ENCODE data around the gene PCDHB12.
A peak's percentile ranks its signal among the peaks of the same experiment; 100 is the strongest.
"Not testable (repeated sequence)": the region's sequence is repeated elsewhere in the genome, so short reads cannot be mapped to it uniquely, and the experiment has no call there.

Gene PCDHB12

GRCh38 chr5:141210849-141211248, 2.3 kb downstream of the PCDHB12 start:
- not testable (repeated sequence) for DNase-seq

- not testable (repeated sequence) for DNase-seq
Observed at GRCh38 chr5:141213656-141214339, 5.3 kb downstream of the PCDHB12 start, which contains the start of gene PCDHB13. Gene PCDHB13, plus strand, starts transcription at chr5:141213919. Its CDS starts 205 bp downstream, at chr5:141214124.

- not testable (repeated sequence) for DNase-seq
Observed at GRCh38 chr5:141214583-141214982, 6.1 kb downstream of the PCDHB12 start.

GRCh38 chr5:141215504-141215903, 7.0 kb downstream of the PCDHB12 start:
- not testable (repeated sequence) for DNase-seq

- DNase-seq = not testable (repeated sequence)
Observed at GRCh38 chr5:141216035-141216434, 7.5 kb downstream of the PCDHB12 start.

GRCh38 chr5:141223112-141223783, 14.7 kb downstream of the PCDHB12 start, which contains the start of gene PCDHB14:
Gene PCDHB14, plus strand, starts transcription at chr5:141223343. Its CDS starts 163 bp downstream, at chr5:141223506.
- DNase-seq = peak; percentile 50

GRCh38 chr5:141224844-141225243, 16.3 kb downstream of the PCDHB12 start:
- DNase-seq = not testable (repeated sequence)

GRCh38 chr5:141225421-141225820, 16.9 kb downstream of the PCDHB12 start:
- DNase-seq = not testable (repeated sequence)

GRCh38 chr5:141234109-141234667, 25.7 kb downstream of the PCDHB12 start:
- no peak for DNase-seq

GRCh38 chr5:141235922-141236321, 27.4 kb downstream of the PCDHB12 start:
- not testable (repeated sequence) for DNase-seq

GRCh38 chr5:141236516-141237313, 28.2 kb downstream of the PCDHB12 start:
- DNase-seq = no peak

- DNase-seq = no peak
Observed at GRCh38 chr5:141241496-141241895, 33.0 kb downstream of the PCDHB12 start.

GRCh38 chr5:141245250-141245717, 36.8 kb downstream of the PCDHB12 start, which contains the start of gene PCDHB15:
Gene PCDHB15, plus strand, starts transcription at chr5:141245395. Its CDS starts 184 bp downstream, at chr5:141245579.
- no peak for DNase-seq

GRCh38 chr5:141246971-141247370, 38.5 kb downstream of the PCDHB12 start:
- not testable (repeated sequence) for DNase-seq

- DNase-seq = not testable (repeated sequence)
Observed at GRCh38 chr5:141247434-141247833, 38.9 kb downstream of the PCDHB12 start.

GRCh38 chr5:141250576-141250975, 42.1 kb downstream of the PCDHB12 start:
- no peak for DNase-seq

- no peak for DNase-seq
Observed at GRCh38 chr5:141258464-141258863, 49.9 kb downstream of the PCDHB12 start.

- DNase-seq = no peak
Observed at GRCh38 chr5:141258948-141259347, 50.4 kb downstream of the PCDHB12 start.

GRCh38 chr5:141260458-141261237, 52.1 kb downstream of the PCDHB12 start:
- DNase-seq = no peak

- DNase-seq = no peak
Observed at GRCh38 chr5:141261238-141261546, 52.7 kb downstream of the PCDHB12 start.
